HG02678 (cell line): Measurements from ENCODE around the gene CLEC16A.
A peak's percentile ranks its signal among the peaks of the same experiment; 100 is the strongest.
"Not testable (repeated sequence)": the region's sequence is repeated elsewhere in the genome, so short reads cannot be mapped to it uniquely, and the experiment has no call there.

Experiments used
- ATAC-seq: cut with Tn5 transposase; IDR thresholded peaks from one replicate; pipeline ENCODE4 v1.9.1; 2021; ENCODE audit warnings: mild to moderate bottlenecking, moderate library complexity; ENCODE audit not compliant: unreplicated experiment

Gene CLEC16A

GRCh38 chr16:11094075-11094856 lies 149.9 kb downstream of the CLEC16A start:
- ATAC-seq, result peak; percentile 78

- no peak for ATAC-seq
Observed at GRCh38 chr16:11094857-11095565, 150.6 kb downstream of the CLEC16A start.

GRCh38 chr16:11095935-11096334 lies 151.6 kb downstream of the CLEC16A start:
- ATAC-seq, result no peak

GRCh38 chr16:11097094-11097786 lies 152.9 kb downstream of the CLEC16A start:
- no peak for ATAC-seq

- no peak for ATAC-seq
Observed at GRCh38 chr16:11097787-11098167, 153.4 kb downstream of the CLEC16A start.

- ATAC-seq, result no peak
Observed at GRCh38 chr16:11098601-11099390, 154.4 kb downstream of the CLEC16A start.

- peak; percentile 40 for ATAC-seq
Observed at GRCh38 chr16:11099672-11100205, 155.4 kb downstream of the CLEC16A start.

GRCh38 chr16:11100239-11100750 lies 155.9 kb downstream of the CLEC16A start:
- peak; percentile 46 for ATAC-seq

- no peak for ATAC-seq
Observed at GRCh38 chr16:11101283-11101682, 156.9 kb downstream of the CLEC16A start.

GRCh38 chr16:11101695-11102522 lies 157.5 kb downstream of the CLEC16A start:
- no peak for ATAC-seq

- no peak for ATAC-seq
Observed at GRCh38 chr16:11102523-11102898, 158.1 kb downstream of the CLEC16A start.

- ATAC-seq, result not testable (repeated sequence)
Observed at GRCh38 chr16:11103301-11103700, 158.9 kb downstream of the CLEC16A start.

- peak; percentile 18 for ATAC-seq
Observed at GRCh38 chr16:11104168-11105037, 160.0 kb downstream of the CLEC16A start.

GRCh38 chr16:11105038-11105903 lies 160.9 kb downstream of the CLEC16A start:
- ATAC-seq, result peak; percentile 65

GRCh38 chr16:11106726-11107125 lies 162.4 kb downstream of the CLEC16A start:
- ATAC-seq, result no peak

- no peak for ATAC-seq
Observed at GRCh38 chr16:11107780-11108465, 163.6 kb downstream of the CLEC16A start.

GRCh38 chr16:11108466-11108805 lies 164.1 kb downstream of the CLEC16A start:
- no peak for ATAC-seq
